IPS-18c (cell line): ENCODE results near the gene ARNT2.

Experiments used
- H3K4me3 ChIP-seq: 2 replicates; pipeline ENCODE4 v1.7.0; 2013; ENCODE audit warnings: low read depth, mild to moderate bottlenecking, low read length, moderate library complexity; ENCODE audit not compliant: insufficient read depth
- H3K9me3 ChIP-seq: one replicate; pipeline ENCODE4 v1.6.1; 2013; ENCODE audit warnings: mild to moderate bottlenecking, low read length, moderate library complexity; ENCODE audit not compliant: control insufficient read depth, insufficient read depth

ARNT2 gene

DNA sequence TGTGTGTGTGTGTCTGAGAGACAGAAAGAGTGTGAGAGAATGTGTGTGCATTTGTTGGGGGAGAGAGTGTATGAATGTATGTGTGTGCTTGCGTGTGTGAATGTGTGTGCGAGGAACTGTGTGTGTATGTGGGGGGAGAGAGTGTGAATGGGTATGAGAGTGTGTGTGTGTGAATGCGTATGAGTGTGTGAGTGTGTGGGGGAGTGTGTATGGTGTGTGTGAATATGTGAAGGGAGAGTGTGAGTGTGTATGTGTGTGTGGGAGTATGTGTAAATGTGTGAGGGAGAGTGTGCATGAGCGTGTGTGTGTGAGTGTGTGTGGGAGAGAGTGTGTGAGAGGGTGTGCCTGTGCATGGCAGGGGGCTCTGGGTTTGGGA is 211.2 kb downstream of the ARNT2 start:
- no peak overlapping the region for H3K4me3 ChIP-seq
- H3K9me3 ChIP-seq: no peaks in the 10 kb centered on the region

DNA sequence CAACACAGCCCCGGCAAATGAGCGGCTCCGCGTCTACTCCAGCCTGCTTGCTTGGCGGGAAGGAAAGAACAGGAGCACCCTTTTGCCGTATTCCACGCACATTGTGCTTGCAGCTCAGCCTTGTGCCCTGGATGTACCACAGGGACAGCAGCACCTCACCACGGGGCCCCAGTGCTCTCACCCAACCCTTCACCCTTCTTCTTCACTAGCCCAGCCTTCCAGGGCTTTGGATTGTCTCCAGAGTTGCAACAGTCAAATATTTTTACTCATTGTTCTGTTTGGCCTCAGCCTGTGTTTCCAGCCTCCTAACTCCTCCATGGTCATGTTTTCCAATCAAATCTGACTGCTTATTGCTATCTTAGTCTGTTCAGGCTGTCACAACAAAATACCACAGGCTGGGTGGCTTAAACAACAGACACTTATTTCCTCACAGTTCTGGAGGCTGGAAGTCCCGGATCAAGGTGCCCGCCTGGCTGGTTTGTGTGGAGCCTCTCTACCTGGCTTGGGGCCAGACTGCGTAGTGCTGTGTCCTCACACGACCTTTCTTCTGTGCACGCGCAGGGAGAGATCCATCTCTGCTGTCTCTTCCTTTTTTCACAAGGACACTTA is 211.7 kb downstream of the ARNT2 start:
- Histone ChIP-seq H3K4me3 (no peak overlapping the region), H3K9me3 (no peaks in the 10 kb centered on the region)

DNA sequence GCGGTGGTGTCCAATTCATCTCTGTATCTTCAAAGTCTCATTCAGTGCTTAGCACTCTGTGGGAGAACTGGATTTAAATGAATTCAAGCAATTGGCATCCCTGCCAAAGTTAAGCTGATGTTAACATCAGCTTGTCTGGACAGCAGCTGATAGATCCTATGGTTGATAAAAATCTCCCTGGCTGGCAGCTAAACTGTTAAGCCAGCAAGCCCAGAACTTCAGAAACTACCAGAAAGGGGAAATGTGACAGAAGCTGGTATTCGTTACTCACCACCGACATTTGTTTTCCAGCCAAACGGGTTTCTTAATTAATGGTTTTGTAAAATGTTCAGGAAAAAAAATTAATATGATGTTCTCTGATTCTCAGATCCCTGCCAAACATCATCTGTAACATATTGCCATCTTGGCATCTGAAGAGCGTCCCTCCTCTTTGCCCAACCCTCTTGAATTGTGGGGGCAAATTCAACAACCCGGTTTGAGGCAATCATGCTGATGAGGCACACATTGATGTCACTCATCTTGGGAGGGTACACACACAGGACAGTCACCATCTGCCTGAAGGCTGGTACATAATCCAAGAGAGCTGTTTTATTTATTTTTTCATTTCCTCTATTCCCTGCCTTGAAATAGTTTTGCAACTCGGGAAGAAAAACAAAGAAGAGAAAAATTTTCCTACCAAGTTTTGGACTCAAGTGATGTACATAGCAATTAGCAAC is 214.7 kb downstream of the ARNT2 start:
- H3K9me3 ChIP-seq: no peaks in the 10 kb centered on the region
- H3K4me3 ChIP-seq: no peak overlapping the region

DNA sequence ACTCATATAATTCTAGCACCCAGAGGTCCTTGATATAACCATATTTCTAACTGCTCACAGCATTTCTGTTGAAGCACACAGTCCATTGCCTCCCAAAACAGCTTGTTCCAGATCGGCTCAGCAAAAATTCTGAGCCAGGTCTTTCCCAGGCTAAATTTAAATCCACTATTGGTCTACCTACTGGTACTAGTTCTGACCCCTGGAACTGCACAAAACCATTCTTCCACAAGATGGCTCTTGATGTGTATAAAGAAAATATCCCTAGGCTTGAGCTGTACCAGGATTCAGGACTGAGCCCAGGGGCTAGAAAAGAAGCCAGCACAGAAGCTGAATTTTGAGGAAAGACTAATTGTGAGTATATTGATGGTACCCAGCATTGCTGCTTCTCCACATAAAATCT is 215.5 kb downstream of the ARNT2 start:
- H3K4me3 ChIP-seq: no peak overlapping the region
- H3K9me3 ChIP-seq: no peaks in the 10 kb centered on the region

DNA sequence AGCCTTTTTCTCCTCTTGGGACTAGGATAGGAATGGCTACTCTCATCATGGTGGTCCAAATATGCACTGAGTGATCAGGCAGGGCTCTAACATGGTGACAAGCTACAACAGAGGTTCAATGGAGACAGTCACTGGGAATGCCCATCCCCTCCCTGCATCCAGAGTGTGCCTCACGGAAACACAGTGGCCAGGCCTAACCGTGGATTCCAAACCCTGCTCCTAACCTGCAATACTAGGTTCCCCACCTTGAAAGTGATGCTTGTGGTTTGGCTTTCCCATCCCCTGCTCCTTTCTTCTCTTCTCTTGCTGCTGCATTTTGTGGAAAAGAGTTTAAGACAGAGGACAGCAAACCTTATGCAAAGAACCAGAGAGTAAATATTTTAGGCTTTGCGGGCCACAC is 216.0 kb downstream of the ARNT2 start:
- H3K9me3 ChIP-seq: no peaks in the 10 kb centered on the region
- no peak overlapping the region for H3K4me3 ChIP-seq

DNA sequence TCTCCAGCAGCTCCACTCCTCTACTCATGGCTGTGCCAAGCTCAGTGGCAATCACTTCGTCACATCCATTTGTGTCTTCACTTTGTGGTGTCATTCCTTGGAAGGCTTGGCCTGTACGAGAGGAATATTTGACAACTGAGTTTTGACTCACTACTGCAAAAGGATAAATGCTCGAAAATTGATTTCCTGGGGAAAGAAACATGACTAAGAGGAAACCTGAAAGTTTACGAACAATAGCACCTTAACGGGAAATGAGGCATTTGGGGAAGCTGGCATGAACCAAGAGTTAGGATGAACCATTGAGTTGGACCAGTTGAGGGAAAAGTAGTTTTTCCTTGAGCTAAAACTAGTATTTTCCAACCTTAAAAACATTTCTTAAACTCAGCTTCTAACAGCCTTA is 216.7 kb downstream of the ARNT2 start:
- no peaks in the 10 kb centered on the region for H3K9me3 ChIP-seq

DNA sequence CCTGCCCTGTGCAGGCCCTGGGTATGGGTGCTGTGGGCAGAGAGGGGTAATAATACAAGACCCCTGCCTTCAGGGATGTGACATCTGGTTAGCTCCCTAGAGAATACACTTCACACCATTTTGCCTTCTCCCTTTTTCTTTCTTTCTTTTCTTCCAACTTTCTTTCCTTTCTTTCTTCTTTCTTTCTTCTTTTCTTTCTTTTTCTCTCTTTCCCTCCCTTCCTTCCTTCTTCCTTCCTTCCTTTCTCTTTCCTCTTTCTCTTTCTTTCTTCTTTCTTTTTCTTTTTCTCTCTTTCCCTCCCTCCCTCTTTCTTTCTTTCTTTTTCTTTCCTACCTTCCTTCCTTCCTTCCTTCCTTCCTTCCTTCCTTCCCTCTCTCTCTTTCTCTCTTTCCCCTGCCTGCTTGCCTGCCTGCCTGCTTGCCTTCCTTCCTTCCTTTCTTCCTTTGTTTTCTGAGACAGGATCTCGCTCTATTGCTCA is 222.5 kb downstream of the ARNT2 start:
- peaks cover 3% of the 10 kb centered on the region for H3K9me3 ChIP-seq

More for the DNA sequence above, 216.7 kb downstream of the ARNT2 start:
- H3K4me3 ChIP-seq: no peak overlapping the region

DNA sequence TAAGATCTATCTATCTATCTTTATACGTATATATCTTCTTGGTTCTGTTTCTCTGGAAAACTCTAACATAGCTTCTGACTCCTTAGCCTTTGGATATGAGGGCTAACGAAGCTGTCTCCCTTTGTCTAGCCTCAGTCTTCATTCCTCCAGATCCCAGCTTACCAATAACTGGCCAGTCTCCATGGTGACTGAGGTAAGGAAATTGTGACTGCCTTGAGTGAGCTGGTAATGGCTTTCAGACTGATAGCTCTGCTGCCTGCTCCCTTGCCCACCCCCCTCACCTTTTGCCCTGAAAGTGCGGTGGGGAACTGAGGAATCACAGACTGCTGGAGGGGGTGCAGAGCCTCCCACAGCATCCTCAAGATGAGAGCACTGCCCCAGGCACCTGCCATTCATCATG is 225.2 kb downstream of the ARNT2 start:
- no peak overlapping the region for H3K4me3 ChIP-seq
- H3K9me3 ChIP-seq: peaks cover 3% of the 10 kb centered on the region

More for the DNA sequence above, 222.5 kb downstream of the ARNT2 start:
- H3K4me3 ChIP-seq: no peak overlapping the region

DNA sequence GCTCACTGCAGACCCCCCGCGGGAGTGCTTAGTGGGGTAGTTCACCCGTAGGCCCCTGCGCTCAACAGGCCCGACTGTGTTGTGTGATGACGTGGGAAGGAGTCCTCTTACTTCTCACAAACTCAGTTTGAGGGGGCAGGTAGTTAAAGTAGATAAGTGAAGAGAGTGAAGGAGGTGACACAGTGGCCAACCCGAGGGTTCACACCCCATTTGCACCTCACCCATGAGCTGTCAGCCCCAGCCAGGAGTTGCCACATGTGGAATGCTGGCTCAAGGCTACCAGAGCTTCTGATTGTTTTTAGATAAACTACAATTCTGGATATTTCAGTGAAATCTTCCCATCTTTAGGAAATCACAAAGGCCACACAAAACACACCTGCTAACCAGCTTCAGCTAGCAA is 226.8 kb downstream of the ARNT2 start:
- H3K9me3 ChIP-seq: peaks cover 3% of the 10 kb centered on the region
- no peak overlapping the region for H3K4me3 ChIP-seq

DNA sequence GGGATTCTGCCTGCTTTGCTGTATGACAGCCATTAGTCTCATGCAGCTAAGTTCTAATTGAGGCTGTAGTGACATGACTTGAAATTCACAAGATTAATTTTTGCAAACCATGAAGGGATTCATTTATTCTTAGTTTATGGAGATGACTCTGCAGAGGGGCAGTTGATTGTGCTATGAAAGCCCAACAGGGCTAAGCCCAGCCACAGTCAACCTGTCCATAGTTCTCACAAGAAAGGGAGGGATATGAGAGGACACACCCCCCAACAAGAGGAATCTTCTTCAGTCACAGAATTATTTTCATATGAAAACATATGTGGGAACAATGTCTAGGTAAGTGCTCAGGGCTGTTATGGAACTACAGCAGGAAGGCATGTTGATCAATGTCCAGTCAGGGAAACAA is 229.0 kb downstream of the ARNT2 start:
- Histone ChIP-seq H3K4me3 (no peak overlapping the region), H3K9me3 (no peaks in the 10 kb centered on the region)

DNA sequence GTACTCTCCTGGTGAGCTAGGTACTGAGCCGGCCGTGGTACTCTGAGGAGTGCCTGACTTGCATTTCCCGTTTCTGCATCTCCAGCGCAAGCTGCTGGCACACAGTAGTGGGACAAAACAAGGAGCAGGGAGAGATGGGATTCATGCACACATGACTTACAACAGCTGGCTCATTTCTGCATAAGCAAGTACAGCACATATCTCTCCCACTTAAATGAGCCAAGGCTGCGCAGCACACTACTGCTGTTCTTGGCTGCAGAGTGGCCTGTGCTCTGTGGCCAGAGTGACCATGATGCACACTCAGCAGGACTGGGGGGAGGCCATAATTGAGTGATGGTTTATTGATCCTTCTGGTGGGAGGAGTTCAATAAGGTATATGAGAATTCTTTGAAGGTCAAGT is 231.8 kb downstream of the ARNT2 start:
- no peaks in the 10 kb centered on the region for H3K9me3 ChIP-seq
- H3K4me3 ChIP-seq: no peak overlapping the region

DNA sequence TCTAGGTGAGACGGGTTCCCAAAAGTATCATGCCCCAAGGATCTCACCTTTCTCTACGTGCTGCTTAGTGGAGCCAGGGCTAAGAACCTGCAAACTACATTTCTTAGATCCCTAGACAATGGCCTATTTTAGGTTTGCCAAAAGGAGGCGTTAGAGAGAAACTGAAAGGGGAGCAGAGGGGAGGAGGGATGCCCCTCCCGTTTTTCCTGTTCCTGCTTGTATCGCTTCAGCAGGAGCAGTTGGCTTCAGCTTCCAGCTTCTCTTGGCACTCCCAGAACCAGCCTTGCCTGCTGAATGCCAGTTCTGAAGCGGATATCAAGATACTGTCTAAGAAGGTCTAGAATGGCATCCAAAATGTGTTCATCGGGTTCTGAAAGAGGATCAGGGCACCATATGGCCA is 232.5 kb downstream of the ARNT2 start:
- Histone ChIP-seq H3K4me3 (no peak overlapping the region), H3K9me3 (no peaks in the 10 kb centered on the region)

DNA sequence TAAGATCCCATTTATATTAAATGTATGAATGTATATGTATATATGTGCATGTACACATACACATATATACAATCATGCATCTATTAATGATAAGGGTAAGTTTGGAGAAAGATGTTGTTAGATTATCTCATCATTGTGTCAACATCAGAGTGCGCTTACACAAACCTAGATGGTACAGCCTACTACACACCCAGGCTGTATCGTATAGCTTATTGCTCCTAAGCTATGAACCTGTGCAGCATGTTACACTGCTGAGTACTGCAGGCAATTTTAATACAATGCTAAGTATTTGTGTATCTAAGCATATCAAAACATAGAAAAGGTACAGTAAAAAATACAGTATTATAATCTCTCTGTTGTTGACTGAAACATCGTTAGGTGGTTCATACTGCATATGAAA is 233.6 kb downstream of the ARNT2 start:
- Histone ChIP-seq H3K9me3 (no peaks in the 10 kb centered on the region), H3K4me3 (no peak overlapping the region)

DNA sequence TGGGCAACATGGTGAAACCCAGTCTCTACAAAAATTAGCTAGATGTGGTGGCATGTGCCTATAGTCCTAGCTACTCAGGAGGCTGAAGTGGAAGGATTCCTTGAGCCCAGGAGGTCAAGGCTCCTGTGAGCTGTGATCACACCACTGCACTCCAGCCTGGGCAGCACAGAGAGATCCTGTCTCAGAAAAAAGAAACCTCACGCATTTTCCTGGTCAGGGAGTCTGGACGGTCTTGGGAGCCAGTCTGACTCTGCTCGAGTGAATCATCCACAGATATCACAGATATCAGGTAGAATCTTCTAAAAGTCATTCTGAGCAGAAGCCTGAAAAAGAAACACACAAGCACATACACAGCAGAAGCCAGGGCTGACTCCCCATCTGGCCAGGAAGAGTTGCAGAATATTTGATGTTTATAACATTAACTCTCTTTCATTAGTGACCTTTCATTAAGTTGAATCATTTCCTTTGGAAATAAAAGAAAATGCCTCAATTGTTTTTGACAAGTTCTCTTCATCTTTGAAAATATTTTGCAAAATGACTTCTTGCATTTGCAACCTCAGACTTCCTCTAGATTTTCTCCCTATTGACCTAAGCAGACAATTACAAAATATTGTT is 234.5 kb downstream of the ARNT2 start:
- H3K4me3 ChIP-seq: no peak overlapping the region
- H3K9me3 ChIP-seq: no peaks in the 10 kb centered on the region

DNA sequence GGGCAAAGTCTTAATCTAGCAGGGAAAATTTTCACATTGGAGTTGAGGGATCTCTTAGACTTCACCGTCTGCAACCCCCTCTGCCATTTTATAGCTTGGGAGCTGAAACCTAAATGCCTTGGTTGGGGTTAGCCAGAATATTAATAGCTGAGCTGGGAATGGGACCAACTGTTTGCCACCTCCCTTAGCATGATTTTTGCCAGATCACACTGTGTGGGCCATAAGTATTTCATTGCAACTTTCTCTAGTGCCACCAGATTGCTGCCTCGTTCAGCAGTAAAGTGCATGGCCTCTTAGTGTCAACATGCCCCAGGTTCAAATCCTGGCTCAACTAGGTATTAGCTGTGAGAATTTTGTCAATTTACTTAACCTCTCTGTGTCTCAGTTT is 235.0 kb downstream of the ARNT2 start:
- Histone ChIP-seq H3K4me3 (no peak overlapping the region), H3K9me3 (no peaks in the 10 kb centered on the region)

DNA sequence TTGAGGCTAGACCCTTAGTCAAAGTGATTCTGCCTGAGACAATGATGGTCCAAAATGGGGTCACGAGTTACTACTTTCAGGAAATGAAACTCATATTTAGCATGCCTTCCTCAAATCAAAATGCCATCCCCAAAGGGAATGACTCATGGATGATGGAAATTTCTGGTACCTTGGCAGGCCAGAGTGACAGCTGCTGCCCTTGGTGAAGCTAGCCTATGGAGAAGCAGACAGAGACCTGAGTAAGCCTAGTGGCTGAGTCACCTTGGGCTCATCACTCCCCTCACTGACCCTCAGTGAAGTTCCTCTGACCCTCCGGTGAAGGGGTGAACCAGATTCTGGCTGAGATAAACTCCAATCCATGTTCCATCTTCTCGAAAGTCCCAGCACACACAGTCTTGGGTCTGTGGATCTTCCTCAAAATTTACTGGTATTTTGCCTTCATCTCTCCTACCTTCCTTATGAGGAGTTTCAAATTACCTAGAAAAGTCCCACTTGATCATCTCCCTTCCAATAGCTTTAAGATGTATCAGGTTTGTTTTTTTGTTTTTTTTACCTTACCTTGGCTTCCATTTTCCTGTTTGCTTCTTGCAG is 236.4 kb downstream of the ARNT2 start:
- Histone ChIP-seq H3K9me3 (peaks cover 2% of the 10 kb centered on the region), H3K4me3 (no peak overlapping the region)

DNA sequence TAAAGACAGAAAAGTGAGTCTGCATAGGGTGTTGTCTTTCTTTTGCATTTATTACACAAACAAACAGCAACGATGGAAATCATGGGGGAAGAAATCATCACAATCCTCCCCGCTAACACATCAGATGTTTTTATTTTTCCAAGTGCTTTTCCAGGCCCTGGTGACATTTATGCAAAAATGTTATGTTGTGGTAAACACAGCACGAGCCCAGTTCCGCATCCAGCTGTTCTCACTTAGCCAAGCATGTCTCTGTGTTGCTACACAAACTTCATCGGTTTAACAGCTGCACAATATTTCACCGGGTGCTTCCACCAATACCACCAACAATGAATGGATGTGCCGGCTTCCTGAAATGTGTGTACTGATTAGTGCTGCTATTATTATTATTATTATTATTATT is 237.2 kb downstream of the ARNT2 start:
- Histone ChIP-seq H3K4me3 (no peak overlapping the region), H3K9me3 (peaks cover 2% of the 10 kb centered on the region)

DNA sequence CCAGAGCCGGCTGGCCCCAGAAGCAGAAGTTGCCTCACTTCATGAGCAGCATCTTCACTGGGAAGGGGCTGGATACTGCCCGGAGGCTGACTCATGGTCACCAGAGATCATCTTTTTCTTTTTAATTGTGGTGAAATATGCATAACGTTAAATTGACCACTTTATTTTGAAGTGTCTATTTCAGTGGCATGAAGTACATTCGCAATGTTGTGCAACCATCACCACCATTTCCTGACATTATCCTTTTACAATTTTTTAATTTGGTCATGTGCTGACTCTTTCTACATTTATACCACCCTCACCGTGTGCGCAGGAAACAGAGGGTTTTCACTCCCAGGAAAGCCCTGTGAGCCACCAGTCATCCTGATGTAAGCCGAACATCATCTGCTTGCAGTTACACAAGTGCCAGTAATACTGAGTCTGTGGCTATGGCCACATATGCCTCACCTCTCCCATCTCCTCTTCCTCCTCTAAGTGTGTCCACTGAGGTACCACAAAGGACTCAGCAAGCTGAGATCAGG is 239.3 kb downstream of the ARNT2 start:
- Histone ChIP-seq H3K9me3 (peaks cover 6% of the 10 kb centered on the region), H3K4me3 (no peak overlapping the region)
